Retinal pigment epithelial cell (primary cell): ENCODE results near the gene HGFAC.

ENCODE experiments used
- DNase-seq: peaks from one replicate; pipeline ENCODE4 v3.0.0-alpha.2; 2010; ENCODE audit warnings: low read depth
- H3K4me3 ChIP-seq: 2 replicates; pipeline ENCODE4 v1.5.1; 2011; ENCODE audit warnings: mild to moderate bottlenecking, low read length, control low read depth, moderate library complexity
- CTCF ChIP-seq: conservative IDR thresholded peaks from 2 replicates; pipeline ENCODE4 v1.5.1; 2011; ENCODE audit warnings: low read depth, low read length, control low read depth, inconsistent platforms

Gene HGFAC

GRCh38 chr4:3416270-3416669, 25.5 kb upstream of the HGFAC start:
- no peak overlapping the region for H3K4me3 ChIP-seq
- no peak for DNase-seq
- no peak for TF ChIP-seq CTCF

GRCh38 chr4:3416821-3417221, 24.9 kb upstream of the HGFAC start:
- no peak overlapping the region for H3K4me3 ChIP-seq
- no peak for TF ChIP-seq CTCF
- DNase-seq, result no peak

GRCh38 chr4:3417448-3417847, 24.3 kb upstream of the HGFAC start:
- no peak for DNase-seq
- no peak for TF ChIP-seq CTCF
- H3K4me3 ChIP-seq, result no peak overlapping the region

GRCh38 chr4:3418029-3418762, 23.6 kb upstream of the HGFAC start:
- DNase-seq, result no peak
- H3K4me3 ChIP-seq, result no peak overlapping the region
- peak; percentile 18 for TF ChIP-seq CTCF

GRCh38 chr4:3419836-3420605, 21.7 kb upstream of the HGFAC start:
- no peak for TF ChIP-seq CTCF
- H3K4me3 ChIP-seq, result no peak overlapping the region
- no peak for DNase-seq

- no peak overlapping the region for H3K4me3 ChIP-seq
- DNase-seq, result no peak
- no peak for TF ChIP-seq CTCF
Measured at GRCh38 chr4:3420606-3420955, 21.2 kb upstream of the HGFAC start.

GRCh38 chr4:3420956-3421355, 20.8 kb upstream of the HGFAC start:
- no peak for TF ChIP-seq CTCF
- DNase-seq, result no peak
- no peak overlapping the region for H3K4me3 ChIP-seq
